Stomach (tissue), 4 donors: ENCODE results near the gene CREBBP.

Source experiments
- CTCF ChIP-seq, 7 experiments: fragments of 450-650 bp in 4 of 7; fragments of 200-600 bp in 3 of 7; sonication (generic) in 3 of 7; IDR thresholded peaks; one replicate each; pipeline ENCODE4 v1.5.1; 2016 to 2019; ENCODE audit warnings: antibody characterized with exemption in 7 of 7, control low read depth in 2 of 7, mild to moderate bottlenecking in 1 of 7
- POLR2A ChIP-seq, 4 donors: fragments of 450-650 bp; IDR thresholded peaks; one replicate each; pipeline ENCODE4 v1.6.1; 2016; ENCODE audit warnings: antibody characterized with exemption in 4 of 4, control low read depth in 2 of 4, mild to moderate bottlenecking in 1 of 4, moderate library complexity in 1 of 4

GRCh38 chr16:3771513-3771912, 109.0 kb downstream of the CREBBP start:
- TF ChIP-seq CTCF (IDR thresholded peaks at IDR 0.05) (no peak), POLR2A (IDR thresholded peaks at IDR 0.05) (no peak)
